Measurements from ENCODE around the gene TAC4. TPM values are rescaled to one million over a fixed set of nuclear protein-coding genes. Genes with fewer than 3 reads are reported as not detected.

The TAC4 gene
- total and polyA plus RNA-seq, 2 experiments from 2014 or later = not detected

DNA sequence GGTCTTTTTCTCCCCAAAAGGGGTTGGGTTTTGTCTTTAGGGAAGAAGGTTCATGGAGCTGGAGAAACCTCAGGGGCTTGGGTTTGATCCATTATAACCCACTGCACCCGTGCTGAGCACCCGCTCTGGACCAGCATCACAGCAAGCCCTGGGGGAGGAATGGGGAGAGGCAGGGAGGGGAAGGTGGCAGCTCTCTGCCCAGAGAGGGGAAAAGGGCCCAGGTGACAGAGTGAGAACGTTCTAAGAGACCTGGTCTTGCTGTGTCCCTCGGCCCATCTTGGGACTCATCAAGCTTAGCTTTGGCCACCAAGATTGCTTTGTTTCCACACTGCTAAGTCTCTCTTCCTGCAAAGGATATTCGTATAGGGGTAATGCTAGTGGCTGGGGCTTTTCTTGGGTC is 38.2 kb upstream of the TAC4 start:
- Histone ChIP-seq H3K9me3 (ENCODE audit: low read depth) (no peaks in the 10 kb centered on the region), H2AFZ (no peak overlapping the region), H3K4me3 (no peak overlapping the region), H3K27ac (no peak overlapping the region), H3K4me1 (ENCODE audit: insufficient read depth) (no peaks in the 10 kb centered on the region), H3K79me2 (ENCODE audit: insufficient read depth) (no peaks in the 10 kb centered on the region), H3K9ac (no peak overlapping the region), H3K4me2 (ENCODE audit: unreplicated experiment) (no peak overlapping the region), H3K27me3 (replicated peaks; ENCODE audit: insufficient read depth) (peaks cover 30% of the 10 kb centered on the region), H3F3A (ENCODE audit: insufficient read depth) (no peaks in the 10 kb centered on the region), H3K9me2 (ENCODE audit: insufficient read depth) (no peaks in the 10 kb centered on the region), H3K36me3 (ENCODE audit: low read depth) (no peaks in the 10 kb centered on the region), H4K20me1 (ENCODE audit: insufficient read depth) (no peaks in the 10 kb centered on the region)
- no peak for DNase-seq
- WGBS, 2 experiments (ENCODE audit: low coverage in 1 of 2, low lambda C conversion rate in 2 of 2, missing lambda C conversion rate in 2 of 2) = 69 to 72% methylated on average over 5 of the region's 5 CpGs
- in situ Hi-C loops (cut with MboI) = no loop called here
- TF ChIP-seq EZH2phosphoT487 (IDR thresholded peaks at IDR 0.05; ENCODE audit: insufficient read depth, low read depth) (no peak), EZH2 (IDR thresholded peaks at IDR 0.05; ENCODE audit: insufficient read depth, poor library complexity, severe bottlenecking) (no peak)

DNA sequence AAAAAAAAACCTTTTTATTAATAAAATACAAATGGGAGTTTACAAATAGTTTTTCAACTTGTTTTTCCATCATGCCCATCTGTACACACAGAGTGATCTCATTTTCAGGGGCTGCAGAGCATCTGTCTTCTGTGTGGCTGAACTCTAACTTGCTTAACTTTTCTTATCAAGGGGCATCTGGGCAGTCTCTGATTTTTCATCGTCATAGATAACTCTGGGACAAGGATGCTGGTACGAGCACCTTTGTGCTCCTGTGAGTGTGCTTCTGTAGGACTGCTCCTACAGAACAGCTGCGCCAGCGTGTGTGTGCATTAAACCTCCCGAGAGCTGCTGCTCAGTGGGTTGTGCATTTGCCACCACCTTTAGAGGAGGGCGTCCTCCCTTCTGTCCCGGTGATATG is 34.6 kb upstream of the TAC4 start:
- Histone ChIP-seq H2AFZ (no peak overlapping the region), H3K9ac (no peak overlapping the region), H3K79me2 (ENCODE audit: insufficient read depth) (no peaks in the 10 kb centered on the region), H3K27ac (no peak overlapping the region), H3K9me2 (ENCODE audit: insufficient read depth) (no peaks in the 10 kb centered on the region), H4K20me1 (ENCODE audit: insufficient read depth) (no peaks in the 10 kb centered on the region), H3K4me3 (no peak overlapping the region), H3F3A (ENCODE audit: insufficient read depth) (no peaks in the 10 kb centered on the region), H3K9me3 (ENCODE audit: low read depth) (no peaks in the 10 kb centered on the region), H3K27me3 (replicated peaks; ENCODE audit: insufficient read depth) (peaks cover 29% of the 10 kb centered on the region), H3K4me2 (ENCODE audit: unreplicated experiment) (no peak overlapping the region), H3K4me1 (ENCODE audit: insufficient read depth) (no peaks in the 10 kb centered on the region), H3K36me3 (ENCODE audit: low read depth) (no peaks in the 10 kb centered on the region)
- 25 to 29% methylated on average over 7 of the region's 7 CpGs for WGBS, 2 experiments (ENCODE audit: low coverage in 1 of 2, low lambda C conversion rate in 2 of 2, missing lambda C conversion rate in 2 of 2)
- DNase-seq = no peak
- in situ Hi-C loops (cut with MboI) = no loop called here
- no peak for TF ChIP-seq EZH2phosphoT487 (IDR thresholded peaks at IDR 0.05; ENCODE audit: insufficient read depth, low read depth)
- no peak for TF ChIP-seq EZH2 (IDR thresholded peaks at IDR 0.05; ENCODE audit: insufficient read depth, poor library complexity, severe bottlenecking)

DNA sequence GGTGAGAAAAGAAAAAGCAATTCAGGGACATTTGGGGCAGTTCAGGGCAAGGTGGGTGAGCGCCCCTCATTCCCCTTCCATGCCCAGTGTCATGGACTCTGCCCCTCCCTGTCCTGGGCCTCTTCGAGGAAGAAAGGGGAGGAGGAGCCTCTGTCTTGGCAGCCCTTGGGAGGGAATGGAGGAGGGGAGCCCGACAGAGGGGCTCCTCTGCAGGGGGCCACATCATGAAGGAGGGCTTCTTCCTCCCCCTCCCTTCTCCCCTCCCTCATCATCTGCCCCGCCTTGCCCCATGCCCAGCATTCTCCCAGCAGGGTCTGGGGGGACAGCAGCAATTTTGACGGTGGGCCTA is 33.2 kb upstream of the TAC4 start:
- Histone ChIP-seq H3K27me3 (replicated peaks; ENCODE audit: insufficient read depth) (peaks cover 26% of the 10 kb centered on the region), H3K36me3 (ENCODE audit: low read depth) (no peaks in the 10 kb centered on the region)

DNA sequence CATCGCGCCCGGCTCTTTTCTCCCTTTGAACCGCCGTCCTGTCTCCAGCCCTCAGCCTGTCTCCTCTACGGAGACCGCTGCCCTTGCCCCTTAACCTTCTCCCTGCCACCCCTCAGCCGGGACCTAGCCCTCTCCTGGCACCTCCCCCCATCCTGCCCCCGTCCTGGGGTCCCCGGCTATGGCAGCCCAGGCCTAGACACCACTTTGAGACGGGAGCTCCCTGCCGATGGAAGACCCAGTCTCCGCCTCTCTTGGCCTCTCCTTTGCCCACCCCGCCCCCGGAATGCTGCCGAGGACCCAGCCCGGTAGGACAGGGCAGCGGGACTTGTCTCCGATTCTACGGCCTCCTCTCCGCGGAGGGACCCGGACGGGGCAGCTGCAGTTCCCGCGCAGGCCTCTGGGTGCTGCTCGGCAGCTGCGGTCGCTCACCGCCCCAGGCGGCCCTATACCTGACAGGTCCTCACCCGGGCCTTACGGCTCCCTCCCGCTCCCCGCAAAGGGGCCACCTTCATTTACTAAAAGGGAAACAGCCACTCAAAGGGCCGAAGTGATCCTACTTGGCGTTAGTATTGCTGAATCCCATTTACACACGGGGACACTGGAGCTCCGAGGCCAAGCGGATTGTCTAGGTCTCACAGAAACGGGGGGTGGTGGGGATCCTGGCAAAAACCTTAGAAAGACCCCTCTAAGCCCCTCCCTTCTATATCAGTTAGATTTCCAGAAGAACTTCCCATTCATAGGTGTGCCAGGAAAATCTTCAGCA is 32.6 kb upstream of the TAC4 start:
- Histone ChIP-seq H3F3A (ENCODE audit: insufficient read depth) (no peaks in the 10 kb centered on the region), H3K9me3 (ENCODE audit: low read depth) (no peaks in the 10 kb centered on the region), H3K4me2 (ENCODE audit: unreplicated experiment) (peak overlapping the region; percentile 47), H4K20me1 (ENCODE audit: insufficient read depth) (no peaks in the 10 kb centered on the region), H2AFZ (peak overlapping the region; percentile 66), H3K27me3 (replicated peaks; ENCODE audit: insufficient read depth) (peaks cover 21% of the 10 kb centered on the region), H3K9ac (no peak overlapping the region), H3K27ac (no peak overlapping the region), H3K36me3 (ENCODE audit: low read depth) (no peaks in the 10 kb centered on the region), H3K4me3 (0 out of 2 replicates have a peak overlapping the region, but pooled peaks have one; percentile 30), H3K79me2 (ENCODE audit: insufficient read depth) (no peaks in the 10 kb centered on the region), H3K4me1 (ENCODE audit: insufficient read depth) (no peaks in the 10 kb centered on the region), H3K9me2 (ENCODE audit: insufficient read depth) (no peaks in the 10 kb centered on the region)
- WGBS, 2 experiments (ENCODE audit: low coverage in 1 of 2, low lambda C conversion rate in 2 of 2, missing lambda C conversion rate in 2 of 2) = 7 to 9% methylated on average over 38 to 40 of the region's 41 CpGs
- in situ Hi-C loops (cut with MboI) = no loop called here
- peak; percentile 84 for DNase-seq
- no peak for TF ChIP-seq EZH2phosphoT487 (IDR thresholded peaks at IDR 0.05; ENCODE audit: insufficient read depth, low read depth)
- no peak for TF ChIP-seq EZH2 (IDR thresholded peaks at IDR 0.05; ENCODE audit: insufficient read depth, poor library complexity, severe bottlenecking)

More for the DNA sequence above, 33.2 kb upstream of the TAC4 start:
- no peaks in the 10 kb centered on the region for H3K9me3 ChIP-seq (ENCODE audit: low read depth)
- H3K9me2 ChIP-seq (ENCODE audit: insufficient read depth) = no peaks in the 10 kb centered on the region
- H3K4me2 ChIP-seq (ENCODE audit: unreplicated experiment) = no peak overlapping the region
- no peak overlapping the region for H2AFZ ChIP-seq
- H3K79me2 ChIP-seq (ENCODE audit: insufficient read depth) = no peaks in the 10 kb centered on the region
- 0 to 8% methylated on average over 4 to 5 of the region's 5 CpGs for WGBS, 2 experiments (ENCODE audit: low coverage in 1 of 2, low lambda C conversion rate in 2 of 2, missing lambda C conversion rate in 2 of 2)
- H3F3A ChIP-seq (ENCODE audit: insufficient read depth) = no peaks in the 10 kb centered on the region
- H4K20me1 ChIP-seq (ENCODE audit: insufficient read depth) = no peaks in the 10 kb centered on the region
- no peaks in the 10 kb centered on the region for H3K4me1 ChIP-seq (ENCODE audit: insufficient read depth)
- no peak for DNase-seq
- no peak for TF ChIP-seq EZH2 (IDR thresholded peaks at IDR 0.05; ENCODE audit: insufficient read depth, poor library complexity, severe bottlenecking)
- TF ChIP-seq EZH2phosphoT487 (IDR thresholded peaks at IDR 0.05; ENCODE audit: insufficient read depth, low read depth) = no peak
- H3K27ac ChIP-seq = no peak overlapping the region
- H3K9ac ChIP-seq = no peak overlapping the region
- no peak overlapping the region for H3K4me3 ChIP-seq
- in situ Hi-C loops (cut with MboI) = no loop called here
